GM18508 (cell line): ENCODE results near the gene ZNF385A.

ENCODE experiments used
- ATAC-seq: cut with Tn5 transposase; IDR thresholded peaks from one replicate; pipeline ENCODE4 v1.9.1; 2021; ENCODE audit warnings: moderate number of reproducible peaks; ENCODE audit not compliant: insufficient read depth, unreplicated experiment

ZNF385A gene

GRCh38 chr12:54377007-54377406 is 7.5 kb downstream of the ZNF385A start:
- no peak for ATAC-seq

DNA sequence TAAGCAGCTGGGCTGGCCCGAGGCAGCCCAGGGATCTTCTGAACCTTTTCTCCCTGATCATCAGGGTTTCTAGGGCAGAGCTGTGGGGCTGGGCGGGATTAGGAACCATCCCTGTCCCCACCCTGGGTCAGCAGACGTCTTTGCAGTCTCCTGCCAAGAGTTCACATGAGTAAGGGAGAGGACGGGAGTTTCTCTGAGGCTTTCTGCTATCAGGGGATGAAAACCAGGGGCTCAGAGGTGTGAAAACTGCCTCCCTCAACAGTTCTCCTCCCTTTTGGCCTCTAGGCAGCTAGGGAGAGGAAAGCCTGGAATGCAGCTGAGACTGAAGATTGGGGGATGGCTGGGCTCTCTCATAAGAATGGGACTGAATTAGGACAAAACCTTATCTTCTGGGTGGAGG is 7.9 kb downstream of the ZNF385A start:
- no peak for ATAC-seq

GRCh38 chr12:54375259-54375579 is 9.3 kb downstream of the ZNF385A start:
- ATAC-seq, result no peak

DNA sequence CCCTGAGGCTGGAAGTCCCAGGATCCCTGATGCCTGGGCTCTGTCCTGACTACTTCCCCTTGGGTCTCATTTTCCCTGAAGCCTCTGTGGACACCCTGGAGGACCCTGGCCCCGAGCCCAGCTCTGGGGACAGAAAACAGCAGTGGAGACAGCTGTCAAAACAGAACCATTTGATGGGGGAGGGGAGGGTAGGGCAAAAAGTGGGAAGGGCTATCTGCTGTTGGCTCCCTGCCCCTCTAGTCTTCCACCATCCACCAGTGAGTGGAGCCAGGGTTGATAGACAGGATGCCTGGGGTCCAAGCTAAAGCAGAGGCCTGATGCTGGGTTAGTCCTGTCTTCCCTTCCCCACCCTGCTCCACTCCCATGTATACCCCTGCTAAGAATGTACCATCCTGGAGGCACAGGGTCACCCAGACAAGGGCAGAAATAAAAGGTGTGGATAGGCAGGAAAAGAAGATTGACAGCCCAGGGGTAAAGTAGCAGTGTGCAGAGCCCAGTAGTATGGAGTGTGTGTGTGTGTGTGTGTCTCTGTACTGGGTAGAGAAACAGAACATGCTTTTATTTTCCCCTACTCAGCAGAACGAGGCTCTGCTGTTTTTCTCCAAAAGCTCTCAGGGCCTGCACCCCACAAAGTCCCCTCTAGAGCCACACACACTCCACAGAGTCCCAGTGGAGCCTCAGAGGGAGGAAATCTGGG is 9.8 kb downstream of the ZNF385A start:
- ATAC-seq, result no peak

DNA sequence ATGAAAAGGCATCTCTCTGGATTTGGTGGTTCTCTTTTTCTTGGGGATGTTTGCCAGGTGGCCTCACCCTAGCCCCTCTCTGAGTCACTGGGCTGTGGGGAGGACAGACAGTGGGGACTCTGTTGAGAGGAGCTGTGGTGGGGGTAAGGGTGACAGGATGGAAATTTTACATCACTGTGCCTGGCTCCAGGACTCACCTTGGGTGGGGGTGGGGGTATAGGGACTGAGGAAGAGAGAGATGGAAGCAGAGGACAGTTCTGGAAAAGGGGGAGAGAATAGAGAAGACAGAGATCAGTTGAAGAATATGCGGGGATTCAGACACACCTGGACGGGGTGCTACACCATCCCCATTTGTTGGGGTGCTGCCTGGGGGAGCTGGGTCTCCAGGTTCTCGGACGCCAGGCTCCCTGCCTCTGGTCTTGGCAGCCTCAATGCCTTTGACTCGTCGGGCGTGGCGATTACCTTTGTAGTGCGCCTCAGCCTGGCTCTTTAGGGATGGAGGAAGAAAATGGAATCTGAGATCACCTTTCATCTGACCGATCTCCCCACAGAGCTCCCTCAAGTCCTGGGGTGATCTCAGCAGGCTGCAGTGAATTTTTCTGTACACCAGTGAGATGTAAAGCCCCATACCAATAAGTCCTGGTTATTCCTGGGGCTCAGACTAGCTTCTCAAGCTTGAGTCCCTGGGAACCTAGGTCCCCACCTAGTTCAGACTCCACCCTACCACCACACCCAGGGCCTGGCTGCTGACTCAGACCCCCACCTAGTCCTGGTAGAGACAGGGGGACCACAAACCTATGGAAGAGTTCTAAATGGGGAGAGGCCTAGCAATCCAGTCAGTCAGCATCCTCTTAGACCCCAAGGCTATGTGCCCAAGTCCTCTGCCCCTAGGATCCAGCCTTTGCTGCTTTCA is 10.6 kb downstream of the ZNF385A start:
- ATAC-seq, result no peak

DNA sequence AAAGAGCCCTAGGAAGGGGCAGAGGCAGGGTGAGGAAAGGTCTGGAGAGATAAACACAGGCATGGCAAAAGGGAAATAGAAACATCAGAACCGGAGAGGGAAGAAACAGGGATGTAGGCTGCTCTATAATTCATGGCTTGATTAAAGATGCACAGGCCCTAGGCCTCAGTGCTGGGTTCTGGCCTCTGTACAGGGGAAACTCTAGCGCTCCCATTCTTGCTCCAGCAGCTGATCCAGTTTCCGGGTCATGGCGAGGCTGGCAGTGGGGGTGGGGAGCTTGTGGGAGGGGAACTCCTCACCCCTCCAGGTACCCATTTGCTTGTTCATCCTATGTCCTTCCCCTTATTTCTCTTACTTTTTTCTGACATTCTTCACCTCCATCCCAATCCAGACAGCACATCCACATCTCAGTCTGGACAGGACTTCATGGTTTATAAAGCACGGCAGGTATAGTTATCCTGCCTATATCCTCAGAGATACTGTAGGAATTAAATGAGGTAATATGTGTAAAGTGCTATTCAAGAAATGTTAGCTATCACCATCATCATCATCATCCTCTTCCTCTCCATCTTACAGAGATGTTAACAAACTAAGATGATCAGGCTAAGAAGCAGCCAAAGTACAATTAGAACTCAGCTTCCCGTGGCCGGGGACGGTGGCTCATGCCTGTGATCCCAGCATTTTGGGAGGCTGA is 12.3 kb downstream of the ZNF385A start:
- no peak for ATAC-seq

DNA sequence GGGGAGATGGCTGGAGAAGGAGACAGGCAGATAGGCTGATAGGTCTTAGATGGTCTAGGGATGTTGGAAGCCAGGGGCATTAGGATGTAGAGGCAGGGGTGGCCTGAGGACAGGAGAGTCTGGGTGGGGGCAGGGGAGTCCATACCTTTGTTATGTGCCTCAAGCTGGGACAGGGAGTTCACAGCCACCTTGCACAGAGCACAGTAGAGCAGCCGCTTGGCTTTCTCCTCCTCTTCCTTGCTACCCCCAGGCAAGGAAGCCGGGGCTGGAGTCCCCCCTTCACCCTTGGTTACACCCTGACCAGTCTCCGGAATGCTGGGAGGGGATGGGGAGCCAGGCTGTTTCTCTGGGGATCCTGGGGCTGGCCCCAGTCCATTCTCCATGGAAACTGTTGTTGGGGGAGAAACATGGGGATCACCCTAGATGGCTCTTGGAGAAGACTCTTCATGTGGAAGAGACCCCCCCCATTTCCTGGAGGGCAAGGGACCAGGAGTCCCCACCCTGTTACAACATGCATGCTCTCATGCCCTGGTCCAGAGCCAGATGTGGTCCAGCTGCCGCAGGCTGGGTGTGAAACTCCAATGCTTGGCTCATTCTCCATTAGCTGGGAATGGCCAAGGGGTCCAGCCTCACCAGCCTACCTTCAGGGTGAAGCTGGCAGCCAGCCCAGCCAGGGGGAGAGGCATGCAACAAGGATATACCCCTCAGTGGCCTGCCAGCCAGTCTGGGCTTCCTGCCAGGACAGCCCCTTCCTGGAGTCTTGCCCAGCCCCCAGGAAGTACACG is 13.0 kb downstream of the ZNF385A start:
- no peak for ATAC-seq

DNA sequence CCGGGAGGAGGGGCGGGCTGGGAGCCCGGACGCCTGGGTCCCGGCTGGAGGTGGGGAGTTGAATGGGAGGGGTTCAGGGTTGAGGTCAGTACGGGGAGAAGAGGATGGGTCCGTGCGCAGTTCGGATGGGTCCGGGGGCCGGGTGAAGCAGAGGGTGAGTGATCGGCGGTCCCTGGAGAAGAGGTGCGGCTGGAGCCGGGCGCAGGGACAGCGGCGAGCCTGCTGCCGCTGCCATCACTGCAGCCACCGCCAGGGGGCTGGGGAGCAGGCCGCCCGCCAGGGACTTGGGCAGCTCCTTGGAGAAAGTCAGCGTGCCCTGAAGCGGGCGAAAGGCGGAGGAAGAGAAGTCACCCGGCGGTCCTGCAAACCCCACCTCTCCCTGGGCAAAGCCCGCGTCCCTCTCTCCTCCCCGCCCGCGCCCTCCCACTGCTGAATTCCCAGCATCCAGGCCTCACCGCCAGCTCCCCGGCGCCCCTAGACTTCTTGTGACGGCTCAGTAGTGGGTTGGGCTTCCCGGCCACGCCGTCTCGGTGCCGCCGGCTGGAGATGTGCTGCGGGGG is 14.3 kb downstream of the ZNF385A start:
- ATAC-seq, result no peak

DNA sequence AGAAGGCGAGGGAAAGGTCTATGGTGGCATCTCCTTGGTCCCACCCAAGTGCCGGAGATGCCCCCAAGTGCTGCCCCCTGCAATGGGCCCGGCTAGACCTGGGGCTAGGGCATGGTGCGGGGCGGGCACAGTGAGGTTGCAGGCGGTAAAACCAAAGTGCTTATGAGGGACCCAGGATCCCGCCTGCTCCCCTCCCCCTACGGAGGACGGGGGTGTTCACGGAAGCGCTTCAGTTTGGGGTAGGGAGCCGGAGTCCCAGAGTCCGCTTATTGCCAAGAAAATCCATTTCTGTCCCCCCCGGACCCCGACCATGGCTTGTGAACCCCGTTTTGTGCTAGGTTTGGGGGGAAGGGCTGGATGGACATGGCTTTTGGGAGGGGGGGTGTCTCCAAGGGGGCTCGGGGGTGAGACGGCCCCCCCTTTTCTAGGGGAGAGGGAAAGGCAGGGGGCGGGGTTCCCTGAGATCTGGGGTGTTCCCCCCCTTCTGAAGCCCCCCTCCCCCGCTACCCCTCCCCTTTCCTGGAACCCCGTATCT is 14.9 kb downstream of the ZNF385A start:
- no peak for ATAC-seq

- no peak for ATAC-seq
Measured at GRCh38 chr12:54368709-54369596, 15.6 kb downstream of the ZNF385A start.

- no peak for ATAC-seq
Measured at GRCh38 chr12:54368025-54368708, 16.4 kb downstream of the ZNF385A start.

DNA sequence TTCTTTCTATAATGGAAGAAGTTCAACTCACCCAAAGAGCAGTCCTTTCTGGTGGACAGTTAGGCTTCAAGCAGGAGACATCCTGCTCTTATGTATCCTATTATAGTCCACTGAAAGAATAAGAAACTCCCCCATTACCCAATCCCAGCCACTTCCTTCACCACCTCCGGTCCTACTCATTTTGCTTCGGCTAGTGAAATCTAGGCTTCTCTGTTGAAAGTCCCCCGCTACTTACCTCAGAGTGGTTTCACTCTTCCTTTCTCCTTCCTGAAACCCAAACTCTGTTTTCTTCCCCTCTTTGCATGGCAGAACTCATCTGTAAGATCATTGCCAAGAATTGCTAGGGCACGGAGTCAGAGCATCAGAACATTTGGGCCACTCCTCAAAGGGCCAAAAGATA is 20.1 kb downstream of the ZNF385A start, which contains the start of gene GPR84:
Gene GPR84, minus strand, starts transcription at position 74 of the 400 bp plus-strand sequence. CDS start 635 bp downstream, outside the sequence.
- ATAC-seq, result no peak

GRCh38 chr12:54363618-54364017 is 20.9 kb downstream of the ZNF385A start:
- no peak for ATAC-seq

DNA sequence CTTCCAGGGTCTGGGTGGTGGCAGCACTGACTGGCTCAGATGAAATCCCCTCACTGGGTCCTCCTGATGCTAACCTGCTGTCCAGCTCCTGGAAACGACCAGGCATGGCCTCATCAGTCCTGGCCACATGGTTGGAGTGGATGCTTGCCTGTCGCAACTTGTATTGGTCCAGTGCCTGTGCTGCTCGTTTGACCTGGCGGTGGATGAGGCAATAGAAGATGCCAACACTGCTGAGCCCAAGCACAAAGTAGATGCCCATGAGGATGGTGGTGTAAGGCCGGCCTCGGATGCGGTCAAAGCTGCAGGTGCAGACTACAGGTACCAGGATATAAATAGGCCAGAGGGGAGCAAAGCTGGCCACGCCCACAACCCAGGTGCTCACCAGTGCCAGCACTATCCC is 21.5 kb downstream of the ZNF385A start:
- no peak for ATAC-seq

GRCh38 chr12:54360717-54361456 is 23.6 kb downstream of the ZNF385A start:
- ATAC-seq, result no peak

DNA sequence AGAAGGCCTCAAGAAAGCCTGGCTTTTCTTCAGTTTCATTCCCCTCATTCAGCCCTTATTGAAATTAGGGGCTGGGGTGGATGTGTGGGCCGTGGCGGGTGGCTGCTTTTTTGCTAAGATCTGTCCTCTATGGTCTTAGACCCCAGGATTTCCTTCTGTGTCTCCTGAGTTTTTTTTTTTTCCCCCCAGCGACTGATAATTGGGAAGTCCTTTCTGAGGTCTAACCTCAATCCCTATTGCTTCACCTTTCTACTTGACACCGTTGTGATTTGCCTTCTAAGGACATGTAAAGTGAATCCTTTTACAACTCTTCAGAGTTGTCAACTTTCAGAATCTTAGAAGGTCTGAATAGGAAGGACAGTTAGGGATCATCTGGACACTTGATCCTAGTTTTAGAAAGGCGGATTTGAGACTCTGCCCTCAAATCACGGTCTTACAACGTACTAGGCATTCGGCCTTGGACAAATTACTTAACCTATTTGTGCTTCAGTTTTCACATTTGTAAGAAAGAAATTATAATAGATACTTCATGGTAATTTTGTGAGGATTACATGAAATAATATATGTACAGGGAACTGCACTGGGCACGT is 24.7 kb downstream of the ZNF385A start:
- no peak for ATAC-seq
